IPS-15b (cell line): Measurements from ENCODE around the gene NPHP4.

ENCODE experiments used
- H3K27me3 ChIP-seq: one replicate; pipeline ENCODE4 v1.6.1; 2013; ENCODE audit warnings: low read length; ENCODE audit not compliant: control insufficient read depth, insufficient read depth
- H3K36me3 ChIP-seq: one replicate; pipeline ENCODE4 v1.6.1; 2013; ENCODE audit warnings: low read length; ENCODE audit not compliant: control insufficient read depth, insufficient read depth
- H3K4me1 ChIP-seq: one replicate; pipeline ENCODE4 v1.6.1; 2013; ENCODE audit warnings: mild to moderate bottlenecking, low read length; ENCODE audit not compliant: control insufficient read depth, insufficient read depth
- H3K4me3 ChIP-seq: one replicate; pipeline ENCODE4 v1.5.1; 2013; ENCODE audit warnings: low read depth, low read length
- H3K9ac ChIP-seq: one replicate; pipeline ENCODE4 v1.6.1; 2013; ENCODE audit warnings: low read depth, mild to moderate bottlenecking, low read length
- H3K9me3 ChIP-seq: one replicate; pipeline ENCODE4 v1.6.1; 2013; ENCODE audit warnings: mild to moderate bottlenecking, low read length; ENCODE audit not compliant: control insufficient read depth, insufficient read depth

NPHP4 gene

DNA sequence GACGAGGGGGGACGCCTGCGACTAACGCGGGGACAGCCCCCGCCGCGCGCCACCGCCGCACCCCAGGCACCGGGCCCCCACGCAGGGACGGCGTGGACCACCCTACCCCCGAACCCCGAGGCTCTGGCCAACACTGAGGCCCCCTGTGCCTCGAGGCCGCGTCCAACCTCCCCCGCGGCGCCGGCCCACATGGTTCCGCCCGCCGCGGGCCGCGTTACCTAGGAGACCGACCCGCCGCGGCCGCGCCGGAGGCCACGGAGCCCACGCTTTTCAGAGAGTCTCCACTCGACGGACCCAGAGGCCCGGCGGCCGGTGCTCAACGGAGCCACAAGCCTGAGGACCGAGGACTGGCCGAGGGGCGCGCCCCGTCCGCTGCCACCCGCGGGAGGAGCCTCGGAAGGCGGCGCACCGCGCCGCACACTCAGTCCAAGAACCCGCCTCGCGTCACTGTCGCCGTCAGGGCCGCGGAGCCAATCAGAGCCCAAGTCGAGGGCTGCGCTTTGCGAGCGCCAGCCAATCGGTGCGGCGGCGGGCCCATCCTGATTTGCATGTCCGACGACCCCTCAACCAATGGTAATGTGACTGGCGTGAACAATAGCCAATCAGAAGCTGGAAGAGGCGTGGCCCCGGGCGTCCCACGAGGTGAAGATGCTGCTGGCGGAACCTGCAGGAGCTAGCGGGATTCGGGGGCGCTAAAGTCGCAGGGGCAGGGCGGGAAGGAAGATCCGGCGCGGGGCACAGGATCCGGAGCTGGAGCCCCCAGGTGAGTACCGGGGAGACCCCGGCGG lies at the start of gene NPHP4:
Gene NPHP4 (minus strand): TSS at position 400 of the 788 bp plus-strand sequence. CDS start 6,136 bp downstream, outside the sequence.
- Histone ChIP-seq H3K27me3 (peaks cover 24% of the 10 kb centered on the region), H3K4me3 (peak within 1 kb of the TSS; percentile 72), H3K4me1 (peaks cover 9% of the 10 kb centered on the region), H3K9ac (no peak within 1 kb of the TSS), H3K9me3 (no peaks in the 10 kb centered on the region), H3K36me3 (no peaks in the 10 kb centered on the region)

DNA sequence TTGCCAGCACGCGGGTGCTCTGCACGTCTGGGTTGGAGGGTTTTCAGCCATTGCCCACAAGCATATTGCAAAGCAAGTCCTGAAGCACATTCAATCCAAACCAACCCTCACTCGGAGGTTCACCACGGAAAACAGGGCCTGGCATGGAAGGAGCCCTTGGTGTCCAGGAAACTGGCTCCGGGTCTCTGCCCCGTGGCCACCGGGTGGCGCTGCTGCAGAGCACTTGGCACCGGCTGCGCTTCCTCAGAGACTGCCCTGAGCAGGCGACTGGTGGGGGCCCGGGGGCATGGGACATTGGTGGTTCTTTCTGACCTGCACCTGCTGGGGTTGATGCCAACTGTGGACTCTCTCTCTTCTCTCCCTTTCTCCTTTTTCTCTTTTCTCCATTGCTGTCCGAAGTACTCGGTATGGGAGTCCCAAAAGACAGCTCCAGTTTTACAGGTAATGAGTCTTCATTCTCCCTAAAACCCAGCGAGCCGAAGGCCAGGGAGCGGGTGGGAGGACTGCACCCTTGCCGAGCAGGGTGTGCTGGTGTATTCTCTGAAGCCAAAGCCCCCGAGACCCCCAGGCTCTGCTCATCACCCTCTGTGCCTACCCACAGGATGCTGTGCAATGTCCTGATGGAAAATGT lies 49.3 kb upstream of the NPHP4 start:
- Histone ChIP-seq H3K36me3 (no peaks in the 10 kb centered on the region), H3K9me3 (no peaks in the 10 kb centered on the region), H3K27me3 (no peaks in the 10 kb centered on the region), H3K9ac (no peak overlapping the region), H3K4me3 (no peak overlapping the region), H3K4me1 (no peaks in the 10 kb centered on the region)

DNA sequence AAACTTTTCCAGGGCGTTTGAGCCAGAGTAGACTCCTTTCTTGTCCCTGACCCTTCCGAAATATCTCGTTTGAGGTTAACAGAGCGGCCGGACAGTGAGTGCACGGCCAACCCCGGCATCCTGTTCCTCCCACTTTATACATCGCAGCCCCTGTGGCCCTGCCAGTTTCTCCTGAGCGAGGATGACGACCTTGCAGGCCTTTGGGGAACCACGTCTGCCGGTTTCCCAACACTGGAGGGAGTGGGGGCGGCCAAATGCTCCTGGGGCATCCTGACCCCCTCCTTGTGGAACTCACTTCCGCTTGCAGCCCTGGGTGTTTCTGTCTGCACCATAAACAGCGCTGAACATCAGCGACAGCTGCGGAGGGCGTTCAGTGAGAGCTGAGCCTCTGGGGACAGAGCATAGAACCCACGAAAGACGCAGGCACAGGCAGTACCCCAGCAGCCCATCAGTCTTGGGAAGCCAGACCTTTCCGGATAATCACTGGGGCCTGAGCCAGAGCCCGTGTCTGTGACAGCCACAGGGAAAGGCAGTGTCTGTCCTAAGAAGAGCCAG lies 48.7 kb upstream of the NPHP4 start:
- Histone ChIP-seq H3K4me3 (no peak overlapping the region), H3K4me1 (no peaks in the 10 kb centered on the region), H3K27me3 (no peaks in the 10 kb centered on the region), H3K9me3 (no peaks in the 10 kb centered on the region), H3K36me3 (no peaks in the 10 kb centered on the region), H3K9ac (no peak overlapping the region)

DNA sequence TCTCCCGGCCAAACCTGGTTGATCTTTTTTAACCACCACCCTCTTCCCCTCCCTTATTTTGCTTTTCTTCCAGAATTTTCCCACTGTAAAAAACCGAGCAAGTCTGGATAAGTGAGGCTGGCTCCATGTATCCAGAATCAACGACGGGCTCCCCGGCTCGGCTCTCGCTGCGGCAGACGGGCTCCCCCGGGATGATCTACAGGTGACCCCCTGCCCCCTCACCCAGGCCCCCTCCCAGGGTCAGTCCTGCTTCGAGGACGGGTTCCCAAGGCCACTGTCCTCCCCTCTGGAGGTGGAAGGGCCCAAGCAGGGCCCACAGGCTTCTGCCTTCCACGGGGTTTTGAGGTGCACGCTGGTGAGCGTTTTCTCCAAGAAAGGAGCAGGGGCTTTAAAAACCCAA lies 48.2 kb upstream of the NPHP4 start:
- Histone ChIP-seq H3K4me1 (no peaks in the 10 kb centered on the region), H3K36me3 (no peaks in the 10 kb centered on the region), H3K9me3 (no peaks in the 10 kb centered on the region), H3K4me3 (no peak overlapping the region), H3K9ac (no peak overlapping the region), H3K27me3 (no peaks in the 10 kb centered on the region)

DNA sequence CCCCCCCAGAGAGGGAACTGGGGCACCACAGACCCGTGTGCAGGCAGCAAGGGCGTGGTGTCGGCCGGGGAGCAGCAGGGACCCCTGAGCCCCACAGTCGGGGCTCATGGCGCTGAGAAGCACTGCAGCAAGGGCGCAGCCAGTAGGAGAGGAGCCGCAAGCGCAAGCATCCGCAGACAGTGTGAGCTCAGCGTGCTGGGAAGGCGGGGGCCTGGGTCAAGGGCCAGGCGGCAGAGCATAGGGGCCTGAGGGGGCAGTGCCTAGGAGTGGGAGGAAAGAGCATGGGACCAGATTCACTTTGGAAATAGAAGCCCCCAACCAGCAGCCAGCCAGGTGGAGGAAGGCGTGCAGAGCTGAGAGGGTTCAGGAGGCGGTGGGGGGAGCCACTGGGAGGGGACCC lies 46.8 kb upstream of the NPHP4 start:
- no peaks in the 10 kb centered on the region for H3K9me3 ChIP-seq
- no peak overlapping the region for H3K9ac ChIP-seq
- H3K36me3 ChIP-seq: no peaks in the 10 kb centered on the region
- H3K27me3 ChIP-seq: no peaks in the 10 kb centered on the region
- H3K4me1 ChIP-seq: no peaks in the 10 kb centered on the region
- H3K4me3 ChIP-seq: no peak overlapping the region

DNA sequence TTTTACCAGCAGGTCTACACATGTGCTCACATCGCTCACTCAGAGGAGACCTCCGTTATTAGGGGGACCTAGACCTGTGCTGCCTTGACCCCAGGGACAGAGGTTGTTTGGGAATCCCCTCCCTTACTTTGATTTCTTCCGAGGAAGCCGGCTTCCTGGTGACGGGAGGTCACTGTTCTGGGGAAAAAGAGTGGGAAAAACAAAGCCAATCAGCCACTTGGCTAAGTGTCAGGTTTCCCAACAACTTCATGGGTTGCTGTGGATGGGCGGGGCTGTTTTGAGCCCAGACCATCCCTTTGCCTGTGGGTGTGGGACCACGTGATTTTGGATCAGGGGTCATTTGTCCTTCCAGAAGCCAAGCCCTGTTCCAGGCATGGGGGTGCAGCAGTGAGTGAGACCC lies 46.4 kb upstream of the NPHP4 start:
- Histone ChIP-seq H3K9me3 (no peaks in the 10 kb centered on the region), H3K27me3 (no peaks in the 10 kb centered on the region), H3K4me3 (no peak overlapping the region), H3K9ac (no peak overlapping the region), H3K36me3 (no peaks in the 10 kb centered on the region), H3K4me1 (no peaks in the 10 kb centered on the region)

DNA sequence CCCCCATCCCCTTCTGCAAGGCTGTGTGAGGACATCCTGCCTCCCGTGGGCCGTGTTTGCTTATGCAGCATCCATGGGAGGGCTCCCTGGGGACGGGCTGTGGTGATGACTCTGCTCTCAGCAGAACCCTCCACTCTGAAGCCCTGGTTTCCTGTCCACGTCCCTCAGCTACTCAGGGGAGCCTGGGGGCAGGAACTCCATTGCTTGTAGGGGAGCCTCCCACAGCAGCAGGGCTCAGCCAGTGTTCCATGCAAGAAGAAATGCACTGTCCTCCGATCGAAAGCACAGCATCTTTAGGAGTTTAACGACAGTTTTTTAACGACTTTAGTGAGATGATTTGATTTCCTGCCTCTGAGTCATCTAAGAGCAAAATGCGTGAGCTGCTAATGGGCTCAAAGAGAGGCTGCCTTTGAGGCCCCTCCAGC lies 45.1 kb upstream of the NPHP4 start:
- no peaks in the 10 kb centered on the region for H3K9me3 ChIP-seq
- H3K27me3 ChIP-seq: no peaks in the 10 kb centered on the region
- no peak overlapping the region for H3K4me3 ChIP-seq
- no peaks in the 10 kb centered on the region for H3K4me1 ChIP-seq
- no peak overlapping the region for H3K9ac ChIP-seq
- no peaks in the 10 kb centered on the region for H3K36me3 ChIP-seq

DNA sequence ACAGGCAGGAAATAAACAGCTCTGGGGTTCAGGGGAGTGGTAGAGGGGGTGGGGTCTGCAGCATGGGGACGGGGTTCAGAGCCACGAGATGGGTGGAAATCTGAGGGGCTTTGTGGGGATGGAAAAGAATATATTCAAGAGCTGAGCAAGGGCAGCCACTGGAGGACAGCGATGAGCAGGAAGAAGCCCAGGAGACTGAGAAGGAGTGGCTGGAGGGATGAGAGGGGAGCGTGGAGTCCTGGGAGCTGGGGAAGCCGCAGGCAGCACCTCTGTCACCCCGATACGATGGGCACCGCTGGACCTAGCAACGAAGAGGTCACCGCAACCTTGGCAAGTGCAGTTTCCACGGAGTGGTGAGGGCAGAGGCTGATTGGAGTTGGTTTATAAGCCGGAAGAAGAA lies 43.5 kb upstream of the NPHP4 start:
- H3K4me1 ChIP-seq: no peaks in the 10 kb centered on the region
- H3K9ac ChIP-seq: no peak overlapping the region
- H3K36me3 ChIP-seq: no peaks in the 10 kb centered on the region
- H3K4me3 ChIP-seq: no peak overlapping the region
- H3K27me3 ChIP-seq: no peaks in the 10 kb centered on the region
- no peaks in the 10 kb centered on the region for H3K9me3 ChIP-seq

DNA sequence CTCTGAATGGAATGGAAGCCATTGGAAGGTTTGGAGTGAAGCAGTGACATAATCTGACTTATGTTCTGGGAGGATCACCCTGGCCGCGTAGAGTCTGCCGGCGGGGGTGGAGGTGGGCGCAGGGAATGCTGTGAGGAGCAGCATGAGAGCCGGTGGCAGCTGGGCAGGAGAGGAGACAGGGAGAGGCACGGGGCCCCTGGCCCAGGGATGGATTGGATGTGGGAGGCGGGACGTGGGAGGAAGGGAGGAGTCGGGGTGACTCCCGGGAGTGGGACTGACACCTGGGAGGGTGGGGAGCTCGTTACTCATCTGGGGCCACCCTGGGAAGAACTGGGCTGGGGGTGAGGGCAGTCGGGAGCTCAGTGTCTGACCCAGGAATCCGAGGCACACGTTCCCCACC lies 43.1 kb upstream of the NPHP4 start:
- Histone ChIP-seq H3K9me3 (no peaks in the 10 kb centered on the region), H3K27me3 (no peaks in the 10 kb centered on the region), H3K36me3 (no peaks in the 10 kb centered on the region), H3K4me1 (no peaks in the 10 kb centered on the region), H3K4me3 (no peak overlapping the region), H3K9ac (no peak overlapping the region)

DNA sequence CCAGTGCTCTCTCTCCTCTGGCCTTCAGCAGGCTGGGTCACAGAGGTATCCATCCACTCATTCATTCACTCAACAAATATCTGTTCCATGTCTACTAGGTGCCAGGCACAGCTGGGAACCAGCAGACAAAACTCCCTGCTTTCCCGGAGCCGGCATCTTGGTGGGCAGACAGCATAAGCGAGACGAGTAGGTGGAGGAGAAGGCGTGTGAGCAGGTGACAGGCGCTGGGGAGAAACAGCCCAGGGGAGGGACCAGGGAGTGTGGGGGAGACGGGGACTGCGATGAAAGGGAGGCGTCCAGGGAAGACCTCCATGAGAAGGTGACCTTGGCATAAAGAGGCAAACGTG lies 42.5 kb upstream of the NPHP4 start:
- Histone ChIP-seq H3K27me3 (no peaks in the 10 kb centered on the region), H3K36me3 (no peaks in the 10 kb centered on the region), H3K9ac (no peak overlapping the region), H3K4me3 (no peak overlapping the region), H3K9me3 (no peaks in the 10 kb centered on the region), H3K4me1 (no peaks in the 10 kb centered on the region)

DNA sequence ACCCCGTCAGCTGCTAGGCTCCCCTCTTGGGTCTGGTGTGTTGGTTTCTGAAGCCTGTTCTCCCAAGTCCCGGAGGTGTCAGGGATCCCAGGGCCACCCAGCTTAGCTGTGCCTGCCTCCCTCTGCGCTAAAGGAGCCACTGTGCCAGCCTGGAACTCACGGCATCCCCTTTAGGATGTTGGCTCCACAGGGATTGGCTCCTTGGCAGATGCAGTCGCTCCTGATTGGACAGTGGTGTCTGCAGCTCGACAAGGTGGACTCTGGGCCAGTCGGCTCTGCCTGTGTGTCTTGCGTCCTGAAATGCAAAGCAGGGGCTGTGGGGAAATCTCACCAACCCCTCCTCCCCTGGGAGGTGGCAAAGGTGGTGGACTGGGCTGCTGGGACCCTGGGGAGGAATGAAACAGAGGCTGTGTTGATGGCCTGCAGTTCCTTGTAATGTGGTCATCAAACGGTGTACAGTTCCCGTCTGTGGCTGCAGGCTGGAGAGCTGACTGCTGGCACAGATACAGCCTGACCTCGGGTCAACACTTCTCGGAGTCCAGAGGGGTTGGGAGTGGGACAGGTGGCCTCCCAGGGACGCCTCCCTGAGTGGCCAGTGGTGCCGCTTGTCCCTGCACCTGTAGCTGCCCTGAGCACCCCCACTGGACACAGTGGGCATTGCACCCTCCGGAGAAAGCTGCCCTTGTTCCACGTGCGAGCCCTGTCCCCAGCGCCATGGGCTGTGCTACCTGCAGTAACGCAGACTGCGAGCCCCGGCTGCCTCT lies 41.9 kb upstream of the NPHP4 start:
- Histone ChIP-seq H3K36me3 (no peaks in the 10 kb centered on the region), H3K4me3 (no peak overlapping the region), H3K27me3 (no peaks in the 10 kb centered on the region), H3K9me3 (no peaks in the 10 kb centered on the region), H3K4me1 (no peaks in the 10 kb centered on the region), H3K9ac (no peak overlapping the region)
